ENCODE measurements around the gene MESD.

Gene MESD

DNA sequence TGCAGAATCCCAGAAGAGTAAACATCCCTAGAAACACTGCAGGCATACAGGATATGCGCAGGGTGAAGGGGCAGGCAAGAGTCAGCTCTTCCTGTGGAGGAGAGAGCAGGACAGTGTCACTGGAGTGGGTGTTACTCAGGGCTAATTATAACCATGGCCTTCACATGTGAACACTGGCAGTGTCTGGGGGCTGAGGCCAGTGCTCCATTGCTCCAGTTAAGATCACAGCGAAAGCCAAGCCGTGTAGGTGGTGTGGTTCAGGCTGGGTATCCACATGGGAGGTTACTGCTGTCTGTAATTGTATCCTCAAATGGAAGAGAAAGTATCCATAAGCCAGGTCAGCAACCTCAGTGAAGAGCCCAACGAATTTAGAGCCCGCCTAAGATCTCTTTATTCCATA is 84.6 kb downstream of the MESD start:
- H3K4me3 ChIP-seq (ENCODE audit: low read depth in 1 of 5, low read length in 5 of 5): no peak overlapping the region
- H3K36me3 ChIP-seq (ENCODE audit: control insufficient read depth in 5 of 5, insufficient read depth in 5 of 5, low read length in 5 of 5): peaks cover 0 to 21% (median 7%) of the 10 kb centered on the region in 5 donors
- no peaks in the 10 kb centered on the region for H3K27me3 ChIP-seq (ENCODE audit: control insufficient read depth in 5 of 5, insufficient read depth in 4 of 5, low read length in 5 of 5)
- H3K4me1 ChIP-seq (ENCODE audit: control insufficient read depth in 5 of 5, insufficient read depth in 5 of 5, low read length in 5 of 5): peaks cover 0 to 3% (median 0%) of the 10 kb centered on the region in 5 donors
- peaks cover 0 to 6% (median 0%) of the 10 kb centered on the region in 5 donors for H3K9me3 ChIP-seq (ENCODE audit: control insufficient read depth in 5 of 5, low read length in 5 of 5)
- H3K9ac ChIP-seq (ENCODE audit: low read length in 5 of 5): no peak overlapping the region
- no peak overlapping the region for H3K27ac ChIP-seq (ENCODE audit: low read depth, low read length)

DNA sequence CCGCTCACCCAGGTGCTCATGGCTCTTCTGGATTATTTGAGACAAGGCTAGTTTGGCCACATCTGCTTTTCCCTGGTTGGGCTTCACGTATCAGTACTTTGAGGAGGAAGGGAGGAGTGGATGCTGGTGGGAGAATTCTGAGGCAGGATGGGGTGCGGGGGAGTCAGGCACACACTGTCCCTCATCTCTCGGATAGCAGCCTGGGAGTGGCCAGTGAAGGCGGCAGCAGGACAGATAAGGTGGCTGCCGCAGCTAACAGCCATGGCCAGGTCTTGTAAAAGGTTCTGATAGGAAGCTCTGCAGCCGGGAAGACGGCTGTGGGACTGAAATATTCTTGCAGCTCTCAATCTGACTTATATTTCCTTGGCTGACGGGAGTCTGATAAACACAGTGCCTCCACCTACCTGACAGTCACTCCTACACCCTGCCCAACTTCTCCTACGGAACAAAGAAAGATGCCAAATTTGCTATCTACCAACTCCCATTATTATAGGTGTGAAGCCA is 87.3 kb downstream of the MESD start:
- Histone ChIP-seq H3K27me3 (ENCODE audit: control insufficient read depth in 5 of 5, insufficient read depth in 4 of 5, low read length in 5 of 5) (no peaks in the 10 kb centered on the region), H3K4me1 (ENCODE audit: control insufficient read depth in 5 of 5, insufficient read depth in 5 of 5, low read length in 5 of 5) (peaks cover 0 to 3% (median 0%) of the 10 kb centered on the region in 5 donors), H3K4me3 (ENCODE audit: low read depth in 1 of 5, low read length in 5 of 5) (no peak overlapping the region), H3K36me3 (ENCODE audit: control insufficient read depth in 5 of 5, insufficient read depth in 5 of 5, low read length in 5 of 5) (peaks cover 0 to 8% (median 0%) of the 10 kb centered on the region in 5 donors), H3K9ac (ENCODE audit: low read length in 5 of 5) (no peak overlapping the region), H3K9me3 (ENCODE audit: control insufficient read depth in 5 of 5, low read length in 5 of 5) (no peaks in the 10 kb centered on the region), H3K27ac (ENCODE audit: low read depth, low read length) (no peak overlapping the region)

DNA sequence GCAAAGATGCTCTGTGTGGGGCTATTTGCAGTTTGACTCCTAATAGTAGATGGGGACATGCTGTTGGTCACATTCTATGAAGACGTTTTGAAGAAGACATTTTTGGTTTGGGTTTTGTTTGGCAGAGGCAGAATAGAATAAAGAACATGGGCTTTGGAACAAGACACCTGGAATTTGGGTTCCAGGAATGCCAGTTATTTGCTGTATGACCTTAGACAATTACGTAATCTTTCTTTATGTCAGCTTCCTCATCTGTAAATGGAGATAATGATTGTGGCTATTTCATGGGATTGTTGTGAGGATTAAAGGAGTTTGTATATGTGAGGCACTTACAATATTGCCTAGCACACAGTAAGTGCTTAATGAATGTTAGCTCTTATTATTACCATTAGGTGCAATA is 91.6 kb downstream of the MESD start:
- no peak overlapping the region for H3K4me3 ChIP-seq (ENCODE audit: low read depth in 1 of 5, low read length in 5 of 5)
- H3K9ac ChIP-seq (ENCODE audit: low read length in 5 of 5): no peak overlapping the region
- H3K9me3 ChIP-seq (ENCODE audit: control insufficient read depth in 5 of 5, low read length in 5 of 5): peaks cover 0 to 8% (median 7%) of the 10 kb centered on the region in 5 donors
- H3K27me3 ChIP-seq (ENCODE audit: control insufficient read depth in 5 of 5, insufficient read depth in 4 of 5, low read length in 5 of 5): no peaks in the 10 kb centered on the region
- peaks cover 0 to 7% (median 0%) of the 10 kb centered on the region in 5 donors for H3K4me1 ChIP-seq (ENCODE audit: control insufficient read depth in 5 of 5, insufficient read depth in 5 of 5, low read length in 5 of 5)
- H3K27ac ChIP-seq (ENCODE audit: low read depth, low read length): no peak overlapping the region
- H3K36me3 ChIP-seq (ENCODE audit: control insufficient read depth in 5 of 5, insufficient read depth in 5 of 5, low read length in 5 of 5): peaks cover 0 to 5% (median 0%) of the 10 kb centered on the region in 5 donors
